HepG2 (cell line): ENCODE data around the gene C20orf144. TPM values are rescaled to one million over a fixed set of nuclear protein-coding genes. Genes with fewer than 3 reads are reported as not detected.
A peak's percentile ranks its signal among the peaks of the same experiment; 100 is the strongest.

ENCODE experiments used
- ATF1 ChIP-seq: IDR thresholded peaks from 2 replicates; pipeline ENCODE4 v1.6.1; 2016; ENCODE audit warnings: mild to moderate bottlenecking, control low read depth
- BHLHE40 ChIP-seq: IDR thresholded peaks from 2 replicates; pipeline ENCODE4 v1.6.1; 2011; ENCODE audit warnings: low read length, improper control_type of control experiment
- ETV5 ChIP-seq: IDR thresholded peaks from 2 replicates; pipeline ENCODE4 v1.6.1; 2018; ENCODE audit warnings: missing biosample characterization, missing genetic modification reagents, inconsistent platforms, borderline replicate concordance
- FOSL2 ChIP-seq: sonication (generic); formaldehyde crosslinking; IDR thresholded peaks from 2 replicates; pipeline ENCODE4 v1.4.0; 2020; ENCODE audit warnings: missing genetic modification reagents
- GTF2F1 ChIP-seq: fragments of 150-350 bp; IDR thresholded peaks from 2 replicates; pipeline ENCODE4 v1.6.1; 2014; ENCODE audit warnings: low read length
- GTF3A ChIP-seq: sonication (generic); formaldehyde crosslinking; conservative IDR thresholded peaks from 2 replicates; pipeline ENCODE4 v1.4.0; 2020; ENCODE audit warnings: mild to moderate bottlenecking, missing genetic modification reagents
- HOXA7 ChIP-seq: sonication (generic); formaldehyde crosslinking; IDR thresholded peaks from 2 replicates; pipeline ENCODE4 v1.8.1; 2022; ENCODE audit warnings: mild to moderate bottlenecking, missing genetic modification reagents, moderate library complexity
- KAT8 ChIP-seq: IDR thresholded peaks from 2 replicates; pipeline ENCODE4 v1.6.1; 2016; ENCODE audit warnings: missing genetic modification reagents, missing compliant biosample characterization
- NAIF1 ChIP-seq: sonication (generic); formaldehyde crosslinking; IDR thresholded peaks from 2 replicates; pipeline ENCODE4 v1.5.0; 2020; ENCODE audit warnings: mild to moderate bottlenecking, missing genetic modification reagents, borderline replicate concordance
- NR2F1 ChIP-seq, 2 experiments: fragments of 450-650 bp in 1 of 2; formaldehyde crosslinking in 1 of 2; IDR thresholded peaks; 2 replicates each; pipeline versions ENCODE4 v1.5.0 to v1.6.1; 2016 to 2020; ENCODE audit warnings: mild to moderate bottlenecking in 1 of 2, missing compliant biosample characterization in 1 of 2, missing genetic modification reagents in 1 of 2, moderate library complexity in 1 of 2
- PHF21A ChIP-seq: sonication (generic); formaldehyde crosslinking; IDR thresholded peaks from 2 replicates; pipeline ENCODE4 v1.5.0; 2020; ENCODE audit warnings: mild to moderate bottlenecking, missing genetic modification reagents
- RCOR2 ChIP-seq: IDR thresholded peaks from 2 replicates; pipeline ENCODE4 v1.6.1; 2016; ENCODE audit warnings: missing biosample characterization, missing genetic modification reagents
- SNRNP70 ChIP-seq: fragments of 200-400 bp; formaldehyde crosslinking; IDR thresholded peaks from 2 replicates; pipeline ENCODE4 v1.6.1; 2017; ENCODE audit warnings: mild to moderate bottlenecking, low read depth, low read length, moderate library complexity
- ZBTB42 ChIP-seq: sonication (generic); formaldehyde crosslinking; IDR thresholded peaks from 2 replicates; pipeline ENCODE4 v1.5.0; 2020; ENCODE audit warnings: mild to moderate bottlenecking, missing genetic modification reagents
- ZNF451 ChIP-seq: sonication (generic); formaldehyde crosslinking; IDR thresholded peaks from 2 replicates; pipeline ENCODE4 v1.5.0; 2020; ENCODE audit warnings: mild to moderate bottlenecking, missing genetic modification reagents
- ZNF614 ChIP-seq: IDR thresholded peaks from 2 replicates; pipeline ENCODE4 v1.6.1; 2018; ENCODE audit warnings: missing biosample characterization, missing genetic modification reagents, inconsistent platforms, borderline replicate concordance
- ZSCAN29 ChIP-seq: sonication (generic); formaldehyde crosslinking; conservative IDR thresholded peaks from 2 replicates; pipeline ENCODE4 v1.4.0; 2020; ENCODE audit warnings: mild to moderate bottlenecking, missing genetic modification reagents
- polyA plus RNA-seq, 8 experiments: library from polyadenylated mRNA; depleted of rRNA in 3 of 8; stranded (reverse) in 7 of 8; unstranded in 1 of 8; fragments of >200 nt; fragmentation: Illumina TruSeq in 4 of 8; extraction: Trizol in 4 of 8; gene quantifications; 2 replicates each; pipeline versions ENCODE4 v1.2.1 to v1.2.3, GENCODE V29; 2011 to 2016; ENCODE audit warnings: low read depth in 4 of 8, missing spikeins in 1 of 8, mixed read lengths in 1 of 8; ENCODE audit not compliant: insufficient read depth in 1 of 8
- total RNA-seq, 5 experiments: library from RNA; depleted of rRNA; stranded (reverse); fragments of >200 nt; fragmentation: Illumina TruSeq; extraction: Trizol; gene quantifications; 2 replicates each; pipeline ENCODE4 v1.2.3, GENCODE V29; 2016; ENCODE audit warnings: low read depth in 1 of 5
- TF ChIP-seq, protein P1 (sequence below): sonication (generic); formaldehyde crosslinking; IDR thresholded peaks from 2 replicates; pipeline ENCODE4 v1.9.0; 2021; ENCODE audit warnings: missing genetic modification reagents, borderline replicate concordance
- TF ChIP-seq, protein P2 (sequence below): sonication (generic); formaldehyde crosslinking; IDR thresholded peaks from 2 replicates; pipeline ENCODE4 v1.5.1; 2020; ENCODE audit warnings: missing genetic modification reagents, mild to moderate bottlenecking, borderline replicate concordance
- TF ChIP-seq, protein P3 (sequence below): sonication (generic); formaldehyde crosslinking; IDR thresholded peaks from 2 replicates; pipeline ENCODE4 v1.4.0; 2020; ENCODE audit warnings: missing genetic modification reagents, borderline replicate concordance
- TF ChIP-seq, protein P4 (sequence below): sonication (generic); formaldehyde crosslinking; IDR thresholded peaks from 2 replicates; pipeline ENCODE4 v1.5.1; 2020; ENCODE audit warnings: mild to moderate bottlenecking, missing genetic modification reagents

The C20orf144 gene
- total and polyA plus RNA-seq, 2 of the 13 experiments (the other 11 are each of a cell fraction or from before 2014, with no cell fraction given) = 0.09 to 0.16 TPM

DNA sequence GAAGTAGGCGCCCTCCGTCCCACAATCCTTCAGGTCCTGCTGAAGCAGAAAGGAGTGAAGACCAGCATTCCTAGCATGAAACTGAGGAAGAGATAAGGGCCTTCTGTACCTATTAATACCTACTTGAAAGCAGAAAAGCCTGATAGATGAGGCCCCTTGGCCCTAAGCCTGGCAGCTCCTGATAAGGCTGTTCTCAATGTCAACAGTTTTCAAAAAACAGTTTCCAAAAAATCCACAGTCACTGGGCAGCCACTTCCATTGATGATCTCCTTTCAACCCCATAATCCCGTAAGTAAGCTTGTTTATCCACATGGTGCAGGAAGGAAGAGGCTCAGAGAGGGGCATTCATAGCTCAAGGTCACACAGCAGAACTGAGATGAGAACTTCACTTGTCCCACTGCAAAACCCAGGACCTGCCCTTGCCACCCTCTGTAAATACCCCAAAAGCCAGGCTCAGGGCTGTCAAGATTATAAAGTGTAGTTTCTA is 26.9 kb downstream of the C20orf144 start (continued):
- TF ChIP-seq NAIF1 (CRISPR knock-in tag) = no peak
- peak; percentile 57; the same call in 1 of the 2 replicates for TF ChIP-seq FOSL2 (CRISPR knock-in tag)
- TF ChIP-seq, protein P1, sequence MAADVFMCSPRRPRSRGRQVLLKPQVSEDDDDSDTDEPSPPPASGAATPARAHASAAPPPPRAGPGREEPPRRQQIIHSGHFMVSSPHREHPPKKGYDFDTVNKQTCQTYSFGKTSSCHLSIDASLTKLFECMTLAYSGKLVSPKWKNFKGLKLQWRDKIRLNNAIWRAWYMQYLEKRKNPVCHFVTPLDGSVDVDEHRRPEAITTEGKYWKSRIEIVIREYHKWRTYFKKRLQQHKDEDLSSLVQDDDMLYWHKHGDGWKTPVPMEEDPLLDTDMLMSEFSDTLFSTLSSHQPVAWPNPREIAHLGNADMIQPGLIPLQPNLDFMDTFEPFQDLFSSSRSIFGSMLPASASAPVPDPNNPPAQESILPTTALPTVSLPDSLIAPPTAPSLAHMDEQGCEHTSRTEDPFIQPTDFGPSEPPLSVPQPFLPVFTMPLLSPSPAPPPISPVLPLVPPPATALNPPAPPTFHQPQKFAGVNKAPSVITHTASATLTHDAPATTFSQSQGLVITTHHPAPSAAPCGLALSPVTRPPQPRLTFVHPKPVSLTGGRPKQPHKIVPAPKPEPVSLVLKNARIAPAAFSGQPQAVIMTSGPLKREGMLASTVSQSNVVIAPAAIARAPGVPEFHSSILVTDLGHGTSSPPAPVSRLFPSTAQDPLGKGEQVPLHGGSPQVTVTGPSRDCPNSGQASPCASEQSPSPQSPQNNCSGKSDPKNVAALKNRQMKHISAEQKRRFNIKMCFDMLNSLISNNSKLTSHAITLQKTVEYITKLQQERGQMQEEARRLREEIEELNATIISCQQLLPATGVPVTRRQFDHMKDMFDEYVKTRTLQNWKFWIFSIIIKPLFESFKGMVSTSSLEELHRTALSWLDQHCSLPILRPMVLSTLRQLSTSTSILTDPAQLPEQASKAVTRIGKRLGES (CRISPR knock-in tag) = no peak
- no peak for TF ChIP-seq GTF2F1
- TF ChIP-seq NR2F1 (CRISPR knock-in tag; IDR thresholded peaks at IDR 0.05) = no peak
- TF ChIP-seq PHF21A (CRISPR knock-in tag) = peak; percentile 67; the same call in 1 of the 2 replicates
- no peak for TF ChIP-seq SNRNP70
- TF ChIP-seq ATF1 (CRISPR knock-in tag) = no peak
- no peak for TF ChIP-seq GTF3A (CRISPR knock-in tag)
- no peak for TF ChIP-seq ZSCAN29 (CRISPR knock-in tag)
- peak; percentile 35; the same call in 1 of the 2 replicates for TF ChIP-seq KAT8 (CRISPR knock-in tag)
- no peak for TF ChIP-seq HOXA7 (CRISPR knock-in tag)
- TF ChIP-seq ZNF451 = no peak
- TF ChIP-seq, protein P2, sequence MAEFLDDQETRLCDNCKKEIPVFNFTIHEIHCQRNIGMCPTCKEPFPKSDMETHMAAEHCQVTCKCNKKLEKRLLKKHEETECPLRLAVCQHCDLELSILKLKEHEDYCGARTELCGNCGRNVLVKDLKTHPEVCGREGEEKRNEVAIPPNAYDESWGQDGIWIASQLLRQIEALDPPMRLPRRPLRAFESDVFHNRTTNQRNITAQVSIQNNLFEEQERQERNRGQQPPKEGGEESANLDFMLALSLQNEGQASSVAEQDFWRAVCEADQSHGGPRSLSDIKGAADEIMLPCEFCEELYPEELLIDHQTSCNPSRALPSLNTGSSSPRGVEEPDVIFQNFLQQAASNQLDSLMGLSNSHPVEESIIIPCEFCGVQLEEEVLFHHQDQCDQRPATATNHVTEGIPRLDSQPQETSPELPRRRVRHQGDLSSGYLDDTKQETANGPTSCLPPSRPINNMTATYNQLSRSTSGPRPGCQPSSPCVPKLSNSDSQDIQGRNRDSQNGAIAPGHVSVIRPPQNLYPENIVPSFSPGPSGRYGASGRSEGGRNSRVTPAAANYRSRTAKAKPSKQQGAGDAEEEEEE (CRISPR knock-in tag) = no peak
- TF ChIP-seq, protein P3, sequence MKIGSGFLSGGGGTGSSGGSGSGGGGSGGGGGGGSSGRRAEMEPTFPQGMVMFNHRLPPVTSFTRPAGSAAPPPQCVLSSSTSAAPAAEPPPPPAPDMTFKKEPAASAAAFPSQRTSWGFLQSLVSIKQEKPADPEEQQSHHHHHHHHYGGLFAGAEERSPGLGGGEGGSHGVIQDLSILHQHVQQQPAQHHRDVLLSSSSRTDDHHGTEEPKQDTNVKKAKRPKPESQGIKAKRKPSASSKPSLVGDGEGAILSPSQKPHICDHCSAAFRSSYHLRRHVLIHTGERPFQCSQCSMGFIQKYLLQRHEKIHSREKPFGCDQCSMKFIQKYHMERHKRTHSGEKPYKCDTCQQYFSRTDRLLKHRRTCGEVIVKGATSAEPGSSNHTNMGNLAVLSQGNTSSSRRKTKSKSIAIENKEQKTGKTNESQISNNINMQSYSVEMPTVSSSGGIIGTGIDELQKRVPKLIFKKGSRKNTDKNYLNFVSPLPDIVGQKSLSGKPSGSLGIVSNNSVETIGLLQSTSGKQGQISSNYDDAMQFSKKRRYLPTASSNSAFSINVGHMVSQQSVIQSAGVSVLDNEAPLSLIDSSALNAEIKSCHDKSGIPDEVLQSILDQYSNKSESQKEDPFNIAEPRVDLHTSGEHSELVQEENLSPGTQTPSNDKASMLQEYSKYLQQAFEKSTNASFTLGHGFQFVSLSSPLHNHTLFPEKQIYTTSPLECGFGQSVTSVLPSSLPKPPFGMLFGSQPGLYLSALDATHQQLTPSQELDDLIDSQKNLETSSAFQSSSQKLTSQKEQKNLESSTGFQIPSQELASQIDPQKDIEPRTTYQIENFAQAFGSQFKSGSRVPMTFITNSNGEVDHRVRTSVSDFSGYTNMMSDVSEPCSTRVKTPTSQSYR (CRISPR knock-in tag) = peak; percentile 42; the same call in 1 of the 2 replicates
- TF ChIP-seq RCOR2 (CRISPR knock-in tag) = peak; percentile 88
- TF ChIP-seq ETV5 (CRISPR knock-in tag) = peak; percentile 65
- TF ChIP-seq ZBTB42 = no peak
- TF ChIP-seq, protein P4, sequence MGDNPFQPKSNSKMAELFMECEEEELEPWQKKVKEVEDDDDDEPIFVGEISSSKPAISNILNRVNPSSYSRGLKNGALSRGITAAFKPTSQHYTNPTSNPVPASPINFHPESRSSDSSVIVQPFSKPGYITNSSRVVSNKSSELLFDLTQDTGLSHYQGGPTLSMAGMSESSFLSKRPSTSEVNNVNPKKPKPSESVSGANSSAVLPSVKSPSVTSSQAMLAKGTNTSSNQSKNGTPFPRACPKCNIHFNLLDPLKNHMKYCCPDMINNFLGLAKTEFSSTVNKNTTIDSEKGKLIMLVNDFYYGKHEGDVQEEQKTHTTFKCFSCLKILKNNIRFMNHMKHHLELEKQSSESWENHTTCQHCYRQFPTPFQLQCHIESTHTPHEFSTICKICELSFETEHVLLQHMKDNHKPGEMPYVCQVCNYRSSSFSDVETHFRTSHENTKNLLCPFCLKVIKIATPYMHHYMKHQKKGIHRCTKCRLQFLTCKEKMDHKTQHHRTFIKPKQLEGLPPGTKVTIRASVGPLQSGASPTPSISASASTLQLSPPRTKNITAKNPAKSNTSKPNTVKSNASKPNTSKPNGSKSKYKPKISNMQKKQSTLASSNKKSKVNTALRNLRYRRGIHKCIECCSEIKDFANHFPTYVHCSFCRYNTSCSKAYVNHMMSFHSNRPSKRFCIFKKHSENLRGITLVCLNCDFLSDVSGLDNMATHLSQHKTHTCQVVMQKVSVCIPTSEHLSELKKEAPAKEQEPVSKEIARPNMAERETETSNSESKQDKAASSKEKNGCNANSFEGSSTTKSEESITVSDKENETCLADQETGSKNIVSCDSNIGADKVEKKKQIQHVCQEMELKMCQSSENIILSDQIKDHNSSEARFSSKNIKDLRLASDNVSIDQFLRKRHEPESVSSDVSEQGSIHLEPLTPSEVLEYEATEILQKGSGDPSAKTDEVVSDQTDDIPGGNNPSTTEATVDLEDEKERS (CRISPR knock-in tag) = no peak; the same call in 1 of the 2 replicates
- TF ChIP-seq BHLHE40 = no peak
- TF ChIP-seq ZNF614 (CRISPR knock-in tag) = no peak
